ENCODE data around the gene TBC1D22A.

GRCh38 chr22:47056361-47056760, 293.9 kb downstream of the TBC1D22A start:
- TF ChIP-seq CTCF (IDR thresholded peaks at IDR 0.05) (no peak), POLR2A (IDR thresholded peaks at IDR 0.05) (no peak)
